HG03159 (cell line): ENCODE measurements around the gene GTF3A.

Experiments
- ATAC-seq: cut with Tn5 transposase; IDR thresholded peaks from one replicate; pipeline ENCODE4 v1.9.1; 2021; ENCODE audit warnings: mild to moderate bottlenecking, moderate library complexity; ENCODE audit not compliant: unreplicated experiment

Gene GTF3A

DNA sequence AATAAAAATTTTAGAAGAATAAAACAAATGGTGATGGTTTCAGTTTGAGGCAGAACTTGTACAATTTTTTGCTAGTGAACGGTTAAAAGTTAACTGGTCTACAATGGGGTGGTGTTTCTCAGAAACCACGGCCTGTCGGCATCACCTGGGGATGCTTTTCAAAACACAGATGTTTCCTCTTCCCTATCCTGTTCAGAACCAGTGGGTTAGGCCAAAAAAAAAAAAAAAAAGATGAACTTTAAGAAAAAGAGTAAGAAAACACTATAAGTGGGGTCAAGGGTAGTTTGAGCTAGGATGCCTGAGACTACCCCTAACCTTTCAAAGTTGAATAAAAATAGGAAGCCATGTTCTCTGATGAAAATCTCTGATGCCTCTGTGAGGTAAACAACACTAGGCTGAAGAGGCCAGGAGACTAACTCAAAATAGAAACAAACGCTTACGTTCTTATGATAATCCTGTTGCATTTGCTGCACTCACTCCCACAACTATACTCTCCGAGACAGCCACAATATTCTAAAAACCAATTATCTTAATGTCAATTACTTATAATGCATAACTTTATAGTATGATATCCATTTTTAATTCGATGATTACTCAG is 22.7 kb downstream of the GTF3A start:
- ATAC-seq, result no peak

DNA sequence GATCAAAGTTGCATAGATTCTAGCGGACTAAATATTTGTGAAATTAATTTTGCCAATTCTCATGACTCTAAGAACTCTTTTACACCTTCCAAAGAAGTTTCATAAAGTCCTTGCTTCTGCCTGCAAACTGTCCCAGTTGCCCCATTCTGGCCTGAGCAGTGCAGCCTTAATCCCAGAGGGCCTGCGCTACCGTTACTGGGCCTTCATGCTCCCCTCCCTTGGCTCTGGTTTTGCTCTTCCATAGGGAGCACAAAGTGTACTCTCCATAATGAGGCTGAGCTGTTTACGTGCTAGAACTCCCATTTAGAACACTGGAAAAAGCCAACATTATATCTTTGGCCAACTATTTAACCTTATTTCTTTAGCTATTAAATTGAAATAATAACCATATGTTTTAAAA is 23.9 kb downstream of the GTF3A start:
- no peak for ATAC-seq

DNA sequence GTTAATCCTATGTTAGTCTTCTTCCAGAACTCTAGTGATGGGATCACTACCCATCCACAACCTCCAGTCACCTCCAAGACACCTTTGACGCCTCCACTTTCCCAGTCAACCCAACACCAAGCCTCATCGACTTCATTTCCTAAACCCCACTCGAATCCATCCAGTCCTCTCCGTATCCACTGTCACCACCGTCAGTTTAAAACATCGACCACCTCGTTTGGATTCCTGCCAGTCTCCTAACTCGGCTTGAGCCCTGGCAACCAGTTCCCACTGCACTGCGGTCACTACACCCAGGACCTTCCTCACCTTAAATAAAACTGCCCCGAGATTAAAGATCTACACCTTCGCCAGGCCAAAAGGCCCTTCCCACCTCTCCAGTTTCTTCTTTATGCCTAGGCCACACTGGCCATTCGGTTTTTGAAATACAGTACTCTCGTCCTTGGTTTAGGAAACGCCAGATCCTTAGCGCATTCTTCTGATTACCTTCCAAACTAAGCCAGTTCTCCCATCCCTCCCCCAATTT is 24.7 kb downstream of the GTF3A start:
- no peak for ATAC-seq

DNA sequence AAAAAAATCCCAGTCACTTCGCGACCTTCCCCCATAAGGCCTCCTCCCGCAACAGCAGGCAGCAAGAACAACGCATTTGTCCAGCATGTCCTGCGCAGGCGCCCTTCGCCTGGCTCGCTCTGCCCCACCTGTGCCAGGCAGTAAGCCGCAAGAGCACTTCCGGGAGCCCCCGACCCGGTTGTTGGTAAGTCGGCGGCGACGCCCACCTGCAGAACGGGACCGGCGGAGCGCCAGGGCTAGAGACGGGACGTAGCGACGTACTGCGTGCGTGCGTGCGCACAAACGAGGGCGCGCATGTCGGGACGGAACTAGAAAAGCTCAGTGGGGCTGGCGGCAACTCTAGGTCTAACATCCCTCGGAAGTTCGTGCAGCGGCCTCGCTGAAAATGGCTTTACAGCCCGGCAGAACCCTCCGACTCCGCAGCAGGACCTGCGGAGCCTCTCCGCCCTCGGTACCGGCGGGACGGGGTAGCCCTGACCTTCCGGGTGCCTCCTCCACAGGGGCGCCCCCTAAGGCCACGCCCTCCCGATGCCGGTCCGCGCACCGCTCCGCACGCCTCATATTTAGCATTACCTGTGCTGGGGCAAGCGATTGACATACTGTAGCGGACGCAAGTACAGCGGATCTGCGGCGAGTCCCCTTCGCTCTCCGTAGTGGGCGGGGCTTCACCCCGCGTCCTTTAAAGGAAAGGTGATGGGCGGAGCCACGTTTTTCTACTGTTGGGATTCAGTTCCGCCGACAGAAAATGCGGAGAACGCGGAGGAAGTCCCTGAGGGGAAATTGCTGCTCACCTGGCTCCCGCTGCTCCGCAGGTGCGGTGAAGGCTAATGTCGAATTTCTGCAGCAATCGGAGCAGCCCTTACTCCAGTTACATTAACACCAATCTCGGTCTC is 25.8 kb downstream of the GTF3A start, which contains the start of gene MTIF3:
MTIF3 (minus strand) TSS at position 629 of the 893 bp plus-strand sequence. CDS start 10,116 bp downstream, outside the sequence.
- peak; percentile 79 for ATAC-seq

DNA sequence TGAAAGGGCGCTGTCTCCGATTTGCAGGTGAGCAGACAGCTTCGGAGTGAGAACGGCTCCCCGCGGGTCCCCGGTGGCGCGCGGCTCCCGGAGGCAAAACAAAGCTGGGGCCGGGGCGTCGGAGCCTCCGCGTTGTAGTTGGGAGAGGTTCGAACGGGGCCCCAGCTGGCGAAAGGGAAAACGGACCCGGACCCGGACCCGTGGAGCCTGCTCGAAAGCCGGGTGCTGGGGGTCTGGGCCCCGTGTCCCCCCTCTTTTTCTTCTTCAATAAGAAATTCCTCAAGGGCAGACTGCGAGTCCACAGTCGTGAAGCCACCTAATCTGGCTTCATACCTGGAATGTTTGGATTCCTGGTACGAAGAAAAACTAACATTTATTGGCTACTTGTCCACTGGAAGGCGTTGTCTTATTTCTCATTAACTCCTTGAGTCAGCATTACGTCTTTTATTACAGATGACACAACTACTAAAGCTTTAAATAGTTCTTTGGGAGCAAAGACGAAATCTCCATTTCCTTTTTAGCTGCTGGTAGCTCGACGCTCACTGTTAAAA is 26.6 kb downstream of the GTF3A start:
- no peak for ATAC-seq

DNA sequence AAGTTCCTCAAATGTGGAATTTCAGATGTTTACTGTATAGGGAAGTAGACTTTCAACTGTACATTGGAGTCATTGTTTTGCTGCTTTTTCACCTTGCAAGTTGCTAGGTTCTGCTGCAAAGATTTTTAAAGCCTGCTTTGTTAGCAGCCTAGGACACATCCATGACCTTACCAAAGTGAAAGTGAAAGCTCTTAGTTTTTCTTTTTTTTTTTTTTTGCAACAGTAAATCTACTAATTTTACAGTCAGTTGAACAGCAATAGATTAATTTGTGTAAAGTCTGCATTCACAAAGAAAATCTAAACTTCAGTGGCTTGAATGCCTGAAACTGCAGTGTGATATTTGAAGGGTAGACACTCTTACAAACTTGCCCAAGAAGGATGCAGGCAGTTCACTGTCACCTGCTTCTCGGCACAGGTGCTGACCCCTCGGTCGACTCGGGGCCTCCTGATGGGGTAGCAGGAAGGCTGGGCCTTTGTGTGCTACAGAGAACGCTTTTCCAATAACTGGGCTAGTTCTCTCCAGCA is 31.0 kb downstream of the GTF3A start:
- ATAC-seq, result no peak

DNA sequence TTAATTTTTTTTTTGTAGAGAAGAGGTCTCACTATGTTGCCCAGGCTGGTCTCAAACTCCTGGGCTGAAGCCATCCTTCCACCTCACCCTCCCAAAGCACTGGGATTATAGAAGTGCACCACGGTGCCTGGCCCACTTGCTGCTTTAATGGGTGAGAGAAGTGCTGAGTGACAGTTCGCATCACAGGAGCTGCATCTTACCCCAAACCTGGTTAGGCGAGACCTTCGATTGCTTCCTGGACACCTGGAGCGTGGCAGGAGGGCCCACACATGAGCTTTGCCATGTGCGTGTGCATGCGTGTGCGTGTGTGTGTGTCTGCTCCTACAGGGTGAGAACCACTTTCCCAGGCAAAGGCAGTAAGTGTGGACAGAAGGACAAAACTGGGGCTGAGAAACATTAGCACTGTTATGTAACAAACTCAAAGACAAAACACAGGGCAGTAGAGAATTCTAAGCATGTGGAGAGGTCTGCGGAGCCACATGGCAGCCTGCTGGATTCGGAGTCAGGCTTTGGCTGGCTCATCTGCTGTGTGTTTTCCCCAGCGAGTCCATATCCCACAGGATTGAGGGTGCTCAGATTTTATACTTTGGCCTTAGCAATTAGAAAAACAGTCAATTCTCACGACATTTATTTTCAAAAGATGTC is 37.6 kb downstream of the GTF3A start:
- no peak for ATAC-seq

DNA sequence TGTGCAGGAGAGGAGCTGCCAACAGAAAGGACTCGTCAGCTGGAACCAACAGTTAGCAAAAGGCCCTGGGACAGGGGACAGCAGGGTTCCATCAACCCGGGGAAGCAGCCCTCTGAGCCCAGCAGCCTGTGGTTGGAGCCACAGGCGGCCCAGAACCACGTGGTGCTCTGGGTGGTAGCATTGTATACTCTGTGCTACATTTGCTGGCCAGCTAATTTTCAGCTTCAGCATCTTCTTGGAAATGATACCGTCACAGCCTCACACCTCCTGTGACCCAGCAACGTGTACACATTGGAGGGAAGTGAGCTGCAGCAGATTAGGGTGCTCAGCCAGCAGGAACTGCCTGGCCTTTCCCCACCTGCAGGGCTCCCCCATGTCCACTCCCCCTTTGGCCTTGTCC is 39.1 kb downstream of the GTF3A start:
- ATAC-seq, result no peak

DNA sequence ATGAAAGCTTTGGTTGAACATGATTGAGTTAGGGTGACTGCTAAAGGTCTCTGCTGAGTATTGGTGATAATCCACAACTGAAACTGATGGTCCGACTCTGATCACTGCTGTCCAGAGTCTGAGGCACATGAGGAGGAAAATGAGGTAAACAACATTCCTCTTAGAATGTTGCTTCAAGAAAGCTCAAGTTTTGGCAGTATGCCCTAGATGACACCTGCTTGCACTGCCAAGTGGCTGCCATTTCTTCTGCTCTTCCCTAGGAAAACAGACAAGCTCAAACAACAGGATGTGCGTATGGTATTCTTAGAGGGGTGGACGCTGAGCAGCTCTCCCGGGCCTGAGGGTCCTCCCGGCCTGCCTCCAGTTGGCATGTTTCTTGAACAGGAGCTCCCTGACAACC is 41.2 kb downstream of the GTF3A start:
- ATAC-seq, result no peak

DNA sequence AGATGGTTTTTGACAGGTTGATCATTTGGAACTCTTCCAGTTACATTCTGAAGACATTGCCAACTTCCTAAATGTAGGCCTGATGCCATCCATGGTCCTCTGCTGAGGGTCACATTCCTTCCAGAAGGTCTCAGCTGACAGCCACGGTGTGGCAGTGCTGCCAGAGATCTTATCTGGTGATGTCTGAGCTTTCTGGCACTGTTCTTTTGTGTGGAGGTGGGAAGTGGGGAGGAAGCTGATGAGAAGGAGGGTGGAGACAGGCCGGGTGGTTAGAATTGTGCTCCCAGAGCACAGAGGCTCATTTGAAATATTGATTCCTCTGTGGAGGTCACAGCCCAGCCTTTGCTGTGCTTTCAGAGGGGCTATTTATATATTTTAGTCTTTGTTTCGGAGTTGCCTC is 42.1 kb downstream of the GTF3A start:
- ATAC-seq, result no peak

DNA sequence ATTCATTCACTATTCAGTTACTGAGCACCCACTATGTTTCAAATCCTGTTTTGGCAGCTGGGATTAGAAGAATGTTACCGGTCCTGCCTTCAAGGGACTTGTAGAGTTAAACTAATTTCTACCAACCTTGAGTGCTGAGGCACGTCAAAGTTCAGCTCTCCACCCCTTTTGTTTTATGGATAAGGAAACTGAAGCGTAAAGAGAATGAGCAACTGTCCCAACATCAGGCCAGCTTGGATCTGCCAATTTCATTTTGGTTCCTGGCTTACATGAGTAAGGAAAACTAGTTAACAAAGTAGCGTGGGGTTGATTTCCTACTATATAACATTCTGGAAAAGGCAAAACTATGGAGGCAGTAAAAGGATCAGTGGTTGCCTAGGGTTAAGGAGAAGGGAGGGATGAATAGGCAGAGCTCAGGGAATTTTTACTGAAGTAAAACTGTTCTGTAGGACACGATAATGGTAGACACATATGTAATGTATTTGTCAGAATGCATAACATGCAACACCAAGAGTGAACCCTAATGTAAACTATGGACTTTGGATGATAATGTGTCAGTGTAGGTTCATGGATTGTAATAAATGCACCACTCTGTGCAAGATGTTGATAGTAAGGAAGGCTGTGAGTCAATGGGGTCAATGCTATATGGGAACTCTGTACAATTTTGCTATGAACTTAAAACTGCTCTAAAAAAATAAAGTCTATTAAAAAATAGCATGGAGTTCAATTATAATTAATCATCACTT is 45.8 kb downstream of the GTF3A start:
- ATAC-seq, result no peak

DNA sequence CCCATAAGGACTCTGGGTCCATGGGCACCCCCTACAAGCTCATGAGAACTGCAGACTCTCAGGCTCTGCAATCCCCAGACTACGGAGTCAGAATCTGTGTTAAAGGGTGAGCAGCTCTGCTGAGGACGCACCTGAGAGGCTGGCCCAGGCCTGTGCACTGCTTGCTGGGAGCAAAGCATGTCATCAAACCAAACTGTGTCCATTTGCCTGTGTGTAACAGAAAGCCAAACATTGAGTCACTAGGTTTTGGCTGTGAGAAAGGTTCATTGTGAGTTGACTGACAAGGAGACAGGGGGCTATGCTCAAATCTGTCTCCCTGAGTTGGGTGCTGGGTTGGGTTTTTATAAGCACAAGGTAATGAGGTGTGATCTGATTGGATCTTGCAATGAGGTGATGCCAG is 48.0 kb downstream of the GTF3A start:
- no peak for ATAC-seq

DNA sequence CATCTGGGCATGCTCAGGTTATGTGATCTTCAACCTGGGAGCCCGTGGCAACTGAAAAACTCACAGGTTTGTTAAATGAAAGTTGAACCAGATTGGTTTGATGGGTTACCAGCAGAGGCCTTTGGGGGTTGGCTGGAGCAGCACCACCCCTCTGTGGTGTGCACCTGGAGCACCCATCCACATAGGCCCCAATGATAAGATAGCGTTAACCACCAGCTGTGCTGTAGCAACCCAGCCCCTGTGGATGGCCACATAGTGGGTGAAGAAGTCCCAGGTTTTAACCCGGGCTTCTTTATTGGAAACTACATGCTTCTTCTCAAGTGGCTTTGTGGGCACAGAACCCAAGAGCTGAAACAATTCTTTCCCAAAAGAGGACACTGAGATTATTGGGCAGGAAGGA is 48.5 kb downstream of the GTF3A start:
- no peak for ATAC-seq

DNA sequence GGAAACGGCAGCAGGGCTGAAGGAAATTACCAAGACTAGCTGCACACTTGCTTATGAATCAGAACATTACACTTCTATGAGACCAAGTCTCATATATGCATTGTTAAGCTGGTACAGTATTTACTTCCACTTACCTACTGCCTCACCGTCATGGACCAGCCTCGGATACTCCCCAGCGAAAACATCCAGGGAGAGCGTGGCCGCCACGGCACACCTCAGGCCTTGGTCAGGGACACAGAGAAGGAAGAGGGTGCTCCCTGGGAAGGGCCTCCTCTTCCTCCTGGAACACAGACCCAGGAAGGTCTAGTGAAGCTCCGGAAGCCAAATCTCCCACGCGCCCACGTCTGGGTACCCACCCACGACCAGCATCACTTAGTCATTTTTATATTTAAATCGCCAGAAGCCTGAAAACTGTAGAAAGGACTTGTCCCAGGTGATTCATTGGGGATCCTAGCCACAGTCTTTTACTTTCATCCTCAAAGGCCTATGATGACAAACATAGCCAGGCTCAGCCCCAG is 50.4 kb downstream of the GTF3A start:
- ATAC-seq, result no peak

DNA sequence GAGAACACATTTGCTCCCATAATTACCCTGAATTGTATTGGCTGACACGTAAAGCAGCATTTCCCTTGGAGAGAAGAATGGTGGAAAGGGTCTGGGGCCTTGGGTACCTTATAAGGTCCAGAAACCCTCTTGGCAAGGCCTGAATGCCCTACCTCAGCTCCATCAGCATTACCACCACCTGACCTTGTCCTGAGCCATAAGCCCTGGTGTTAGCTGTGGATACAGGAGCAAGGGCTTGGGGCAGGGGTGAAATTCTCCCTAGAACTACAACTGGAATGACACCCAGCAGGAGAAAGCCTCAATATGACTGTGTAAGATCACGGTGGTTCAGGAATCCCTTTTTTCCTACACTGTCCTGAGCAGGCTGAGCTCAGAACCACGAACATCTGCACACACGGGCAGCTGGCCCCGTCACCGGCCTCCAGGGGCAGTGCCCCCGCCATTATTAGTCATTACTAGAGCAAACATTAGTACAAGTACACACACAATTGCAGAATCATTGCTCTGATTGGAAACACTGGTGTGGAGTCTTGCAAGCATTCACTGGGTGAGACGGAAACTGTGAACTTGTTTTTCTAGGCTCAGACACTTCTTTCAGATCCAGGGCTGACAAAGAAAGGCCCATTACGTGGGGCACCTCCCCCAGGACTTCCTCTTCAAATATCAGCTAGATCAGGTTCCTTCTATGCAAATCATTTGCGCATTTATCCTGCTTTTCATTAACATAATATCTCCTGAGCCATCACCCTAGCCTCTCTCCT is 52.7 kb downstream of the GTF3A start:
- ATAC-seq, result peak; percentile 69

DNA sequence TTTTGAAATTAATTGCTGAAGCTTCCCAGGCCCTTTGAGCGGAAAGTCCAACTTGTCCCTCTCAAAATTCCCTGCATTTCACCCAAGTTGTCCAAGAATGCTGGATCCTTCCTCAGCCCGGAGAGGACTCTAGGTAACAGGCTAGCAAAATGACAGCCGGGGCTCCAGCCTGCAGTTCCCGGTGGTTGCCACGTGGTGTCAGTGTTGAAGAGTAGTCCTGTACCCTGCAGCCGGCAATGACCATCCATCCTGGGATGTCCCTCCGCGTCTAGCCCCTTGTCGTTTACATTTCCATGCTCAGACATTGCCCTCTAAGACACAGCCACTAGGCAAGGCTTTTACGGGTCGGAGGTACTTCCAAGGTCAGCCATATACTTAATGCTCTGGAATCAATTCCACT is 57.3 kb downstream of the GTF3A start:
- ATAC-seq, result no peak

DNA sequence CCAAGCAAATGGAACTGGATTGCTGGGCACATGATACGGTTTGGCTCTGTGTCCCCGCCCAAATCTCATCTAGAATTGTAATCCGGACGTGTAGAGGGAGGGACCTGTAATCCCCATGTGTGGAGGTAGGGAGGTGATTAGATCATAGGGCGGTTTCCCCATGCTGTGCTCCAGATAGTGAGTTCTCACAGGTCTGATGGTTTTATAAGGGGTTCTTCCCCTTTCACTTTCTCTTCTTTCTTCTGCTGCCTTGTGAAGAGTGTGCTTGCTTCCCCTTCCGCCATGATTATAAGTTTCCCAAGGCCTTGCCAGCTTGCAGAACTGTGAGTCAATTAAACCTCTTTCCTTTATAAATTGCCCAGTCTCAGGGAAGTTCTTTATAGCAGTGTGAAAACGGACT is 58.6 kb downstream of the GTF3A start:
- ATAC-seq, result peak; percentile 98

DNA sequence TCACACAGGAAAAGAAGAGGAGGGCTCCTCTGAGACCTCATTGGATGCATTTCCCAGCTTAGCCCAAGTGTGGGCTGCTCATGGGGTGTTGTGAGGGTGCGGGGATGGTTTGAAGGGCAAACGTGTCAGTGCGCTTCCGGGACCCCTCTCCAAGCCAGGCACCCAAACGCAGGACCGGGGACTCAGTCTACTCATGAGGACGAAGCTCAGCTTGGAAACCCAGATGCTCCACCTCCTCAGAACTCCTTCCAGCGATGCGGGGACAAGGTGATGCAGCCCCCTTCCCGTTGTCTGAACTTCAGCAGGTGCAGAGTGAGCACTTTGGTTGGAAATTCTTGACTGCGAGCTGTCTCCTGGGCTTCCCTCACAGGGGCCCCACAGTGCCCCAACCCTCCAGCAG is 59.0 kb downstream of the GTF3A start:
- no peak for ATAC-seq
